Measurements from ENCODE around the gene ALG2.
"Not testable (repeated sequence)": the region's sequence is repeated elsewhere in the genome, so short reads cannot be mapped to it uniquely, and the experiment has no call there.

Gene ALG2

GRCh38 chr9:99238331-99238730 is 16.6 kb upstream of the ALG2 start:
- H3K4me3 ChIP-seq (ENCODE audit: low read depth, low read length): no peak overlapping the region
- no peaks in the 10 kb centered on the region for H3K36me3 ChIP-seq (ENCODE audit: control insufficient read depth in 2 of 2, insufficient read depth in 1 of 2, low read length in 2 of 2)
- POLR2A ChIA-PET: interaction anchor here (2.2 kb wide), 1 partner anchor 16 kb away, joined by 6 read pairs; the partner anchor contains the start of genes ALG2 and SEC61B
- no peaks in the 10 kb centered on the region for H3K4me1 ChIP-seq (ENCODE audit: control insufficient read depth, insufficient read depth, low read length)
- TF ChIP-seq ZNF621 (tag by site-specific recombination; IDR thresholded peaks at IDR 0.05) (no peak), ZNF19 (tag by site-specific recombination; IDR thresholded peaks at IDR 0.05; ENCODE audit: low read depth) (no peak), GFI1B (tag by site-specific recombination; IDR thresholded peaks at IDR 0.05) (no peak), ZNF266 (tag by site-specific recombination; IDR thresholded peaks at IDR 0.05; ENCODE audit: low read depth) (no peak), ZNF140 (tag by site-specific recombination; IDR thresholded peaks at IDR 0.05) (no peak), ZBTB8A (tag by site-specific recombination; IDR thresholded peaks at IDR 0.05) (no peak), ZNF133 (tag by site-specific recombination; IDR thresholded peaks at IDR 0.05) (no peak), ZNF555 (tag by site-specific recombination; conservative IDR thresholded peaks at IDR 0.05) (no peak)
- TF ChIP-seq, protein P1, sequence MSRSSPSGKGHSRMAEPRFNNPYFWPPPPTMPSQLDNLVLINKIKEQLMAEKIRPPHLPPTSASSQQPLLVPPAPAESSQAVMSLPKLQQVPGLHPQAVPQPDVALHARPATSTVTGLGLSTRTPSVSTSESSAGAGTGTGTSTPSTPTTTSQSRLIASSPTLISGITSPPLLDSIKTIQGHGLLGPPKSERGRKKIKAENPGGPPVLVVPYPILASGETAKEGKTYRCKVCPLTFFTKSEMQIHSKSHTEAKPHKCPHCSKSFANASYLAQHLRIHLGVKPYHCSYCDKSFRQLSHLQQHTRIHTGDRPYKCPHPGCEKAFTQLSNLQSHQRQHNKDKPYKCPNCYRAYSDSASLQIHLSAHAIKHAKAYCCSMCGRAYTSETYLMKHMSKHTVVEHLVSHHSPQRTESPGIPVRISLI (tag by site-specific recombination; IDR thresholded peaks at IDR 0.05): no peak
- TF ChIP-seq, protein P2, sequence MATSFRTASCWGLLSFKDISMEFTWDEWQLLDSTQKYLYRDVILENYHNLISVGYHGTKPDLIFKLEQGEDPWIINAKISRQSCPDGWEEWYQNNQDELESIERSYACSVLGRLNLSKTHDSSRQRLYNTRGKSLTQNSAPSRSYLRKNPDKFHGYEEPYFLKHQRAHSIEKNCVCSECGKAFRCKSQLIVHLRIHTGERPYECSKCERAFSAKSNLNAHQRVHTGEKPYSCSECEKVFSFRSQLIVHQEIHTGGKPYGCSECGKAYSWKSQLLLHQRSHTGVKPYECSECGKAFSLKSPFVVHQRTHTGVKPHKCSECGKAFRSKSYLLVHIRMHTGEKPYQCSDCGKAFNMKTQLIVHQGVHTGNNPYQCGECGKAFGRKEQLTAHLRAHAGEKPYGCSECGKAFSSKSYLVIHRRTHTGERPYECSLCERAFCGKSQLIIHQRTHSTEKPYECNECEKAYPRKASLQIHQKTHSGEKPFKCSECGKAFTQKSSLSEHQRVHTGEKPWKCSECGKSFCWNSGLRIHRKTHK (tag by site-specific recombination; IDR thresholded peaks at IDR 0.05): no peak
- H3K9me3 ChIP-seq (ENCODE audit: control insufficient read depth, insufficient read depth, low read depth, low read length): no peaks in the 10 kb centered on the region
- no peak overlapping the region for H3K27ac ChIP-seq (ENCODE audit: extremely low read depth, low read depth, low read length)
- CTCF ChIA-PET: interaction anchor here (0.6 kb wide), 1 partner anchor 1047 kb away, joined by 3 read pairs; no protein-coding TSS in a partner anchor

- H3K4me1 ChIP-seq (ENCODE audit: control insufficient read depth, insufficient read depth, low read length); POLR2A ChIA-PET: not testable (repeated sequence)
These were observed 16.1 kb upstream of the ALG2 start for GRCh38 chr9:99237849-99238248.

DNA sequence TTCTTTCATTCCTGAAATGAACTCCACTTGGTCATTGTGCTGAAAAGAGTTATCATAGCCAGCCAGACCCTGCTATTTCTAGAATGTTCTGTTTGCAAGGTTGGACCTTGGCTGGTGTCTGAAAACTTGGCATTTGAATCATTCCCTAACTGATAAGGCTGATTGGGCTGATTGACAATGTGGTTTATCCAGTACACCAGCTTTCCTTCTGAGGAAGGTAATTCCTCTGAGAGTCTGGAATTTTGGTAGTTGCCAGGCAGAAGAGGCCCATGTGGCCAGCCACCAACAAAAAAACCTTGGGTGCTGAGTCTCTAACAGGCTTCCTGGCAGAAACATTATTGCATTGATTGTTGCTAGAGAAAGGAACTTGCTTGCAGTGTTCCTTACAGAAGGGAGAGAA is 15.6 kb upstream of the ALG2 start:
- POLR2A ChIA-PET: interaction anchor here (0.6 kb wide), 1 partner anchor 15 kb away, joined by 3 read pairs; no protein-coding TSS in a partner anchor

More at GRCh38 chr9:99237849-99238248, 16.1 kb upstream of the ALG2 start:
- H3K36me3 ChIP-seq (ENCODE audit: control insufficient read depth in 2 of 2, insufficient read depth in 1 of 2, low read length in 2 of 2); H3K4me3 ChIP-seq (ENCODE audit: low read depth, low read length); H3K27ac ChIP-seq (ENCODE audit: extremely low read depth, low read depth, low read length); H3K9me3 ChIP-seq (ENCODE audit: control insufficient read depth, insufficient read depth, low read depth, low read length); CTCF ChIA-PET: not testable (repeated sequence)

More for the DNA sequence above, 15.6 kb upstream of the ALG2 start:
- no peak overlapping the region for H3K4me3 ChIP-seq (ENCODE audit: low read depth, low read length)
- no peaks in the 10 kb centered on the region for H3K4me1 ChIP-seq (ENCODE audit: control insufficient read depth, insufficient read depth, low read length)
- peaks cover 0 to 8% of the 10 kb centered on the region in 2 experiments; a peak in 1 of 3 replicates for H3K36me3 ChIP-seq (ENCODE audit: control insufficient read depth in 2 of 2, insufficient read depth in 1 of 2, low read length in 2 of 2)
- no peak for TF ChIP-seq ZNF600 (tag by site-specific recombination; IDR thresholded peaks at IDR 0.05)
- no peak for TF ChIP-seq HOXC10 (CRISPR knock-in tag; IDR thresholded peaks at IDR 0.05)
- TF ChIP-seq ZNF239 (tag by site-specific recombination; IDR thresholded peaks at IDR 0.05): no peak
- TF ChIP-seq, protein P3, sequence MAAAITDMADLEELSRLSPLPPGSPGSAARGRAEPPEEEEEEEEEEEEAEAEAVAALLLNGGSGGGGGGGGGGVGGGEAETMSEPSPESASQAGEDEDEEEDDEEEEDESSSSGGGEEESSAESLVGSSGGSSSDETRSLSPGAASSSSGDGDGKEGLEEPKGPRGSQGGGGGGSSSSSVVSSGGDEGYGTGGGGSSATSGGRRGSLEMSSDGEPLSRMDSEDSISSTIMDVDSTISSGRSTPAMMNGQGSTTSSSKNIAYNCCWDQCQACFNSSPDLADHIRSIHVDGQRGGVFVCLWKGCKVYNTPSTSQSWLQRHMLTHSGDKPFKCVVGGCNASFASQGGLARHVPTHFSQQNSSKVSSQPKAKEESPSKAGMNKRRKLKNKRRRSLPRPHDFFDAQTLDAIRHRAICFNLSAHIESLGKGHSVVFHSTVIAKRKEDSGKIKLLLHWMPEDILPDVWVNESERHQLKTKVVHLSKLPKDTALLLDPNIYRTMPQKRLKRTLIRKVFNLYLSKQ (tag by site-specific recombination; IDR thresholded peaks at IDR 0.05; ENCODE audit: borderline replicate concordance): no peak
- TF ChIP-seq SP3 (tag by site-specific recombination; IDR thresholded peaks at IDR 0.05): no peak
- TF ChIP-seq ZNF670 (tag by site-specific recombination; IDR thresholded peaks at IDR 0.05; ENCODE audit: low read depth): no peak
- no peak for TF ChIP-seq MEIS1 (CRISPR knock-in tag; IDR thresholded peaks at IDR 0.05; ENCODE audit: borderline replicate concordance)
- no peak for TF ChIP-seq KLF17 (tag by site-specific recombination; IDR thresholded peaks at IDR 0.05)
- TF ChIP-seq ZNF248 (tag by site-specific recombination; IDR thresholded peaks at IDR 0.05): no peak
- H3K27ac ChIP-seq (ENCODE audit: extremely low read depth, low read depth, low read length): no peak overlapping the region
- H3K9me3 ChIP-seq (ENCODE audit: control insufficient read depth, insufficient read depth, low read depth, low read length): no peaks in the 10 kb centered on the region
- CTCF ChIA-PET: interaction anchor here (0.8 kb wide), 1 partner anchor 110 kb away, joined by 3 read pairs; no protein-coding TSS in a partner anchor
